ENCODE data around the gene MICAL3.

MICAL3 gene

GRCh38 chr22:17860220-17860965 lies 164.0 kb downstream of the MICAL3 start:
- no peak for DNase-seq

DNA sequence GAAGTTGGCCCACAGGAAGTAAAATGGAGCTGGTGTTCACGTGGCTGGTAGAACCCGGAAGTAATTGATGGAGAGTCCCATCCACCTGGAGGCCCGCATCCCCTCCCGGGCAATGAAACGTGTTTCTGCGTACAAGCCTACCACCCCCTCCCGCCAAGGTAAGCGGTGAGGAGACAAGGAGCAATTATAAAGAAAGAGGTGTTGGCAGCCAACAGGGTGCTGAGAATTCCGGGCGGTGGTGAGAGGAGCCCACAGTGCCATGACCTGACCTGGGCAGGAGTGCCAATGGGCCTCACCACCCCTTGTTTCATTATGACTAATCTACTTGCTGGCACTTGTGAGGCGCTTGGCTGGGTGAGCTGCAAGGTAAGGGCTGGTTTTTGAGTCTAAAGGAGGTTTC lies 166.3 kb downstream of the MICAL3 start:
- DNase-seq, result no peak

GRCh38 chr22:17855572-17856290 lies 168.6 kb downstream of the MICAL3 start:
- no peak for DNase-seq

GRCh38 chr22:17853073-17853472 lies 171.3 kb downstream of the MICAL3 start:
- DNase-seq, result no peak

GRCh38 chr22:17851759-17852158 lies 172.6 kb downstream of the MICAL3 start:
- DNase-seq, result no peak

- DNase-seq, result no peak
Measured at GRCh38 chr22:17847360-17848078, 176.8 kb downstream of the MICAL3 start.

- no peak for DNase-seq
Measured at GRCh38 chr22:17846326-17846992, 177.9 kb downstream of the MICAL3 start.

DNA sequence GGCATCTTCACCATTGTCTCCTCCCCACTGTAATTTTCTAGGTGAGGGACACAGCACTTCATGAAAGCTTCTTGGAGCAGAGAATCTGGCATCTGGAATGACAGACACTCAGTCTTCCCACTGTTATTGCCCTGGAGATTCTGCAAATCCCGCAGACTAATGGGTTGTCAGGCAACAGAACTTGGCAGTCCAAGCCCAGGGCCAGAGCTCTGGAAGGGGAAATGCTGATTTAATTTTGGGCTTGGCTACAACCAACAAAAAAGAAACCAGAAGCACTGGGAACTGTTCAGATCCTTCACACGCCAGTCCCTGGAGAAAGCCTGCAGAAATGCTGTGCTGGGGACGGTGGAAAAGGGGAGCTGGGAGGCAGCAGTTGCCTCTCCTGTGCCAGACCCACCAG lies 178.6 kb downstream of the MICAL3 start:
- no peak for DNase-seq

DNA sequence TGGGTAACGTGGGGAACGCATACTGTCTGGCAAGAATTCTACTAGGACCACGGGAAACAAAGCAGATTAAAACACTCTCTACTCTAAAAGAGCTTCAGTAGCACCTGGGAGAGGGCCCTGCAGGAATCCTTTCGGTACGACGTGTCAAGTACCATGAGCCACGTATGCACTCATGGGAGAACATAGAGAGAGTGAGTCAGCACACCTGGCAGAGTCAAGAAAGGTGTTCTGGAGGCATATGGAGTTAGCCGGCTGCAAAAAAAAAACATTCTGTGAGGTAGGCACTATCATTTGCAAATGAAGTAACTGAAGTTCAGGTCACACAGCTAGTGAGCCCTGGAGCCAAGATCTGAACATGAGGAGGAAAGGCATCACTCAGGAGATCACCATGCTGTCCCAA lies 179.0 kb downstream of the MICAL3 start:
- DNase-seq, result no peak

- DNase-seq, result no peak
Measured at GRCh38 chr22:17844150-17844549, 180.2 kb downstream of the MICAL3 start.

DNA sequence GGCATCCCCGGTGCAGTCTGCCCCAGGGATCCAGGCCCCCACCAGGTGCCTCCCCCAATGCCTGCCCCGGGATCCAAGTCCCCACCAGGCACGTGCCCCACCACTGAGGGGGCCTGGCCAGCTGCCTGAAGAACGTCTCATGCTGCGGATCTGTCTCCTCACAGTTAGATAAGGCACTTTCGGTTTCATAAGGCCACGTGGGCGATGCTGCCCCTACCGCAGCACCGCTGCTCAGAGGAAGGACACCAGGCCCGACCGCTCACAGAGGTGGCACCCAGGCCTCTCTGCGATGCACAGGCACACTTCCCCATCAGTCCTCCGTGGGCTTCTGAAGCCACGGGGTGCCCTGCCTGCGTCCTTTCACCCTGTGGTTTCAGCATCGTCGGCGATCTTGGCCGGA lies 182.0 kb downstream of the MICAL3 start:
- peak in 1 of 2 donors; percentile 14 for DNase-seq

DNA sequence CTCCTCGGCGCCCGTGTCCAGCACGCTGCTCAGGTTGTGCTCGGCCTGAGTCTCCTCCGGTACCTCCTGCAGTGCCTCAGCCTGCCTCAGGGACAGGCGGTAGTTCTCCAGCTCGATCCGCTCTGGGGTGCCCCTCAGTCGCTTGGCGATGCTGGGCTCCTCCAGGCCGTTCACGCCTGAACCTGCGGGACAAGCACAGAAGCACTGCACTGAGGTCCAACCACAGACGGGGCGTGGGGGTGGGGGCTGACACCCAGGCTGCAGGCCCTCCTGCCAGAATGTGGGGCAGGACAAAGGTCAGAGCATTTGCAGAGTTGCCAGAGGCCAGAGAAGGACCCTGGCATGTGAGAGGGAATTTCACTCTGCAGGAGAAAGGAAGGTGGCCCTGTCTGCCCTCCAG lies 182.5 kb downstream of the MICAL3 start:
- DNase-seq, result no peak

DNA sequence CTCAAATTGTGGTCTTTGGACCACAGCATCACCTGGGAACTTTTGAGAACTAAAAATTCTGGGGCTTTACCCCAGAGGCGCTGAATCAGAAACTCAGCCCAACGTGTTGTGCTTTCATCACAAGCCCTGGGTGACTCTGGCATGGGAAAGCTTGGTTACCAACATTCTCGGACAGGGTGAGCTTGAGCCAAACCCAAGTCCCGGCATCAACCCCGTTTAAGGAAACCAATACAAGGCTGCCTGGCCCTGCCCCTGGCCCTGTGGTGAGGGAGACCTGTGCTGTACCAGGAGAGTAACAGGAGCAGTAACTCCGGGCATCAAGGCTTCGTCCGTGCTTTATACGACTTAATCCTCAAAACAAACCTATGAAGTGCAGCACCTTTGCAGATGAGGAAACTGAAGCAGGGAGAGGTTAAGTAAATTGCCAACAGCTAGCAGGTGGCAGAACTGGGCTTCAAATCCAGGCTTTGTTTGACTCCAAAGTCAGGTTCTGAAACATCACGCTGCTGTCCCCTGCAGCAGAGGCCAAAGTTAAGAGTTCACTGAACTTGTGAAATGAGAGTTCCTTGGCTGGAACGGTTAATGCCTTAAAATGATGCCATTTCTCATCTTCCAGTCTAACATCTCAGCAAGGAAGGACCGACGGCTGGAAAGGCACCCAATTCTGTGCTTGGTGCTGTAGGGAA lies 186.0 kb downstream of the MICAL3 start:
- no peak for DNase-seq

GRCh38 chr22:17836992-17837742 lies 187.2 kb downstream of the MICAL3 start:
- DNase-seq, result no peak

DNA sequence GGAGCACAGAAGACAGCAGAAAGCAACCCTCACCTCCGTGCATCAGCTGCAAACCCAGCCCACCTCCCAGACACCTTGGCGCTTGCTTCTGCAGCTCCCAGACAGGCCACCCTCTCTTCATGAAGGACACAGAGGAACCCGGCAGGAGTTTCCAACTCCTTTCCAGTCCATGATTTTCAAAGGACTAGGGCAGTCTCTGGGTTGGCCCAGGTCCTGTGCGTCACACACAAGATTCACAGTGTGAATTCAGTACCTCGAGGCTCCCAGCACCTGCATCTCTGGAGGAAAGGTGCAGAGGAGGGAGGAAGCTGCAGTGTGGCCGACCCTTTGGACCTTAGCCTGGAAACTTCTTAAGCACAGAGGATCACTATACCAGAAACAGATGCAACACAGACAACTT lies 189.1 kb downstream of the MICAL3 start:
- DNase-seq, result no peak

- no peak for DNase-seq
Measured at GRCh38 chr22:17833489-17833888, 190.9 kb downstream of the MICAL3 start.

DNA sequence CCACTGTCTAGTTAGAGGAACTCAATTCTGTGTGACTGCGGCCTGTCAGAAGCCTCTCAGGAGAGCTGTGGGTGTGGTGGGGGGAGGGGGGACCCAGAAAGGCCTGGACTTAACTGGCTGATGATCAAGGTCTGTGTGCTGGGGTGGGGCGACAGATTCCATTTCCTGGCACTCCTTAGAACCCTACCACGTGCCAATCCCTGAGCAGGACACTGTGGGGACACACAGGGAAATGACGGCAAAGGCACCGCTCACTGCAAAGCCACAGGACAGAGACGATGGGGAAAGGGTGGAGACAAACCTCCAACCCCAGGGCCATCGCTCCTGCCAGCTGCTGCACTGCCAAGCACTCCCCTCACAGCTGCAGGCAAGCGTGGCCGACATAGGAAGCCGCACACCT lies 191.7 kb downstream of the MICAL3 start:
- DNase-seq, result no peak

- no peak for DNase-seq
Measured at GRCh38 chr22:17831501-17832251, 192.7 kb downstream of the MICAL3 start.

DNA sequence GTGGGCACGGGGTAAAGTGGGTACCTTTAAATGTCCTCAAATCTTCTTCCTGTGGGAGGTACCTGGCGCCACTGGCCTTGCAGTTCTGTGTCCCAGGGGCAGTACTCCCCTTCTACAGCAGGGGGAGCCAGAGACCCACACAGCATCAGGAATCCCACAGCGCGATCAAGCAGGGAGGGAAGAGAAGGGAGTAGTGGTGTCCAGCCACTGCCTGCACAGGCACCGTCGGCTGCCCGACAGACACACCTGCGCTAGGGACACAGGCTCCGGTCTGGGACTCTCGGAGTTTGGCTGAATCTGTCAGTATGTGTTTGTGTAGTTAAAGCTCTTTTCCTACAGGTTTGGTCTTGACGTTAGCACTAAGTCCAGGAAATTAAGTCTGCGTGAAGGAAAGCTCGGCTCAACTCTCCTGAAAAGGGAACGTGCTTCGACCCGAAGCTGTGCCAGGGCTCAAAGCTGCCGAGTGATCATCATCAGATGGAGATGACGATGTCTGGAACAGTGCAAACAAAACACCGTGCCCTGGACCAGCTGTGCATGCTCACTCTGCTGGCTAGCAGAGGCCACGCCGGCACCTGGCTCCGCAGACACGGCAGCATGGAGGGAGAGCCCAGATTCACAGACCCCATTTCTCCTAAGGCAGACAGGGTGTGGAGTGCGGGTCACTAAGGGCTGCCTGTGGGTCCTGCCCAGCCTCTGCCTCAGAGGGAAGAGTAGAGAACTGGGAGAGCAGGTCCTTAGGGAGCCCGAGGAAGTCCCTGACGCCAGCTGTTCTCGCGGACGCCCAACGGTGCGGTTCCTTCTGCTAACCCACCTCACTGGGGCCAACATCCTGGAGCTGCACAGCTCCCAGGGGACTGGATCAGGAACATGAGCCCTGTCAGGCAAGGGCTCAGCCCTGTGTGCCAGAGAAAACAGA lies 194.1 kb downstream of the MICAL3 start:
- DNase-seq, result peak; percentile 52 to 91

DNA sequence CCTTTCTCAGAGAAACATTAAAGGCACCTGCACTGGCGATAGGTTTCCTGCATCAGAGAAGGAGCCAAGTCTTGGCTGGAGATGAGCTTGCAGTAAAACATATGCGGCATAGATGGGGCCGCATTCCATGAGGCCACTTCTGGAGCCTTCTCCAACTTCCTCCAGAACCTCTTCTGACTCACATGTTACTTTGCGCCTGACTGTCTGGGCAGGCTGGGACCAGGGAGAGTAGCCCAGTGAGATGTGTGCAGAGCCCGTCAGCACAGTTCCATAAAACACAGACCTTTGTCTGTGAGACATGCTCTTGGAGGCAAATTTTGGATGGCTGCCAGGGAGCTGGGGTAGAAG lies 194.7 kb downstream of the MICAL3 start:
- DNase-seq, result no peak
